GM12878 (cell line): ENCODE measurements around the gene TTF2. TPM values are rescaled to one million over a fixed set of nuclear protein-coding genes. Genes with fewer than 3 reads are reported as not detected.

Source experiments
- ATAC-seq: fragments of 200-7000 bp; cut with Tn5 transposase; 3 replicates; pipeline ENCODE4 v1.9.1; 2020; ENCODE audit warnings: mild to moderate bottlenecking, moderate library complexity
- BruUV-seq: library from RNA; stranded (reverse); fragments of 400-500 nt; replicated peaks from 2 replicates; lab custom pipeline; 2021; lab: Mats Ljungman, UMichigan
- CTCF ChIA-PET: fragments of 300-600 bp; sonication (Branson Sonifier 250); formaldehyde crosslinking; extraction: SDS; loops from one replicate; lab custom pipeline; 2021; ENCODE audit warnings: inconsistent platforms; lab: Yijun Ruan, JAX
- POLR2A ChIA-PET: fragments of 350-600 bp; formaldehyde crosslinking; extraction: SDS; loops from one replicate; lab custom pipeline; 2021; ENCODE audit warnings: inconsistent platforms; lab: Charles Lee
- RAD21 ChIA-PET: fragments of 300-600 bp; sonication (Branson Sonifier 250); formaldehyde crosslinking; loops from one replicate; lab custom pipeline; 2023; ENCODE audit warnings: antibody characterized with exemption; ENCODE audit not compliant: unreplicated experiment; lab: Charles Lee
- SMC1A ChIA-PET: fragments of 300-600 bp; sonication (Branson Sonifier 250); formaldehyde crosslinking; loops from one replicate; lab custom pipeline; 2023; ENCODE audit not compliant: unreplicated experiment, uncharacterized antibody; lab: Charles Lee
- DNase-seq: peaks from one replicate; pipeline ENCODE4 v3.0.0-alpha.2; 2011; ENCODE audit warnings: low read depth, low spot score
- FAIRE-seq: peaks from 3 replicates; lab custom pipeline; 2011; peaks lifted over from hg19 to GRCh38; lab: Jason Lieb, UNC
- H2AFZ ChIP-seq: 2 replicates; pipeline ENCODE4 v1.6.0; 2011; ENCODE audit warnings: low read depth, low read length, control low read depth; ENCODE audit not compliant: control insufficient read depth
- H3K27ac ChIP-seq: 2 replicates; pipeline ENCODE4 v1.5.1; 2011; ENCODE audit warnings: control low read depth; ENCODE audit not compliant: control insufficient read depth, insufficient read depth
- H3K27me3 ChIP-seq, 2 experiments: replicated peaks in 1 of 2; 2 replicates each; pipeline versions ENCODE4 v1.6.0 to v1.6.1; 2011; ENCODE audit warnings: low read length in 1 of 2; ENCODE audit not compliant: control insufficient read depth in 2 of 2, insufficient read depth in 2 of 2
- H3K36me3 ChIP-seq, 2 experiments: 2 replicates each; pipeline ENCODE4 v1.5.1; 2011; ENCODE audit warnings: low read length in 1 of 2; ENCODE audit not compliant: control insufficient read depth in 2 of 2, insufficient read depth in 2 of 2
- H3K4me1 ChIP-seq: 2 replicates; pipeline ENCODE4 v1.6.1; 2011; ENCODE audit warnings: mild to moderate bottlenecking, low read length, moderate library complexity, mixed read lengths; ENCODE audit not compliant: control insufficient read depth, insufficient read depth
- H3K4me2 ChIP-seq: 2 replicates; pipeline ENCODE4 v1.6.0; 2011; ENCODE audit warnings: control low read depth; ENCODE audit not compliant: control insufficient read depth, insufficient read depth
- H3K4me3 ChIP-seq: fragments of 200-600 bp; sonication (generic); 2 replicates; pipeline ENCODE4 v1.5.1; 2016
- H3K79me2 ChIP-seq: 2 replicates; pipeline ENCODE4 v1.6.0; 2011; ENCODE audit warnings: low read length; ENCODE audit not compliant: control insufficient read depth, insufficient read depth
- H3K9ac ChIP-seq: 2 replicates; pipeline ENCODE4 v1.8.0; 2011; ENCODE audit warnings: low read length, control low read depth, mixed read lengths; ENCODE audit not compliant: control insufficient read depth, insufficient read depth
- H3K9me3 ChIP-seq: replicated peaks from 3 replicates; pipeline ENCODE4 v1.5.1; 2011; ENCODE audit warnings: mild to moderate bottlenecking, low read length; ENCODE audit not compliant: control insufficient read depth, insufficient read depth
- H4K20me1 ChIP-seq: 2 replicates; pipeline ENCODE4 v1.6.0; 2011; ENCODE audit not compliant: control insufficient read depth, insufficient read depth
- ASH2L ChIP-seq: fragments of 300-600, 200-600 bp; sonication (generic); IDR thresholded peaks from 2 replicates; pipeline ENCODE4 v1.6.1; 2017; ENCODE audit warnings: low read depth, mild to moderate bottlenecking, borderline replicate concordance
- BHLHE40 ChIP-seq, 2 experiments: fragments of 450-650 bp in 1 of 2; IDR thresholded peaks; 2 replicates each; pipeline ENCODE4 v1.6.1; 2011 to 2017; ENCODE audit warnings: low read depth in 2 of 2, borderline replicate concordance in 1 of 2, improper control_type of control experiment in 1 of 2, low read length in 1 of 2, mild to moderate bottlenecking in 1 of 2
- E4F1 ChIP-seq: fragments of 450-650 bp; IDR thresholded peaks from 2 replicates; pipeline ENCODE4 v1.6.1; 2018; ENCODE audit warnings: borderline replicate concordance, mild to moderate bottlenecking; ENCODE audit not compliant: partially characterized antibody
- GABPA ChIP-seq: IDR thresholded peaks from 2 replicates; pipeline ENCODE4 v1.6.1; 2014; ENCODE audit warnings: antibody characterized with exemption, low read depth, mild to moderate bottlenecking, inconsistent platforms
- HSF1 ChIP-seq: fragments of 150-350 bp; IDR thresholded peaks from 2 replicates; pipeline ENCODE4 v1.6.1; 2014; ENCODE audit warnings: mild to moderate bottlenecking, low read depth, low read length
- IRF3 ChIP-seq: fragments of 450-650 bp; IDR thresholded peaks from 2 replicates; pipeline ENCODE4 v1.6.1; 2014; ENCODE audit warnings: mild to moderate bottlenecking
- RCOR1 ChIP-seq: conservative IDR thresholded peaks from 2 replicates; pipeline ENCODE4 v1.6.1; 2012; ENCODE audit warnings: low read depth, low read length, improper control_type of control experiment
- RELA ChIP-seq: fragments of 450-650 bp; IDR thresholded peaks from 2 replicates; pipeline ENCODE4 v1.8.0; 2014; ENCODE audit warnings: borderline replicate concordance; ENCODE audit not compliant: partially characterized antibody
- SIX5 ChIP-seq: IDR thresholded peaks from 2 replicates; pipeline ENCODE4 v1.6.1; 2011; ENCODE audit warnings: mild to moderate bottlenecking, low read depth, low read length, moderate library complexity; ENCODE audit not compliant: severe bottlenecking
- SMC3 ChIP-seq: IDR thresholded peaks from 2 replicates; pipeline ENCODE4 v1.6.1; 2011; ENCODE audit warnings: low read length, improper control_type of control experiment, borderline replicate concordance
- YY1 ChIP-seq: IDR thresholded peaks from 2 replicates; pipeline ENCODE4 v1.6.1; 2011; ENCODE audit warnings: low read depth, mild to moderate bottlenecking, low read length
- ZBED1 ChIP-seq: IDR thresholded peaks from 2 replicates; pipeline ENCODE4 v1.6.1; 2016; ENCODE audit warnings: borderline replicate concordance
- WGBS: methylation state at CpG from one replicate; pipeline ENCODE4 v1.1.6; 2016; ENCODE audit warnings: low lambda C conversion rate; ENCODE audit not compliant: insufficient replicate concordance, insufficient coverage; ENCODE audit errors: missing lambda C conversion rate; 5-methylcytosine and 5-hydroxymethylcytosine counted together
- in situ Hi-C: fragments of 300-500 bp; cut with MboI; formaldehyde crosslinking; loops from 9 replicates; pipeline ENCODE4 v1.14.3; 2018; ENCODE audit warnings: mixed read lengths
- intact Hi-C: fragments of 100-400 bp; cut with micrococcal nuclease; formaldehyde crosslinking; loops from one replicate; pipeline ENCODE4 v1.14.2; 2022; ENCODE audit not compliant: unreplicated experiment
- polyA plus RNA-seq, 11 experiments: library from polyadenylated mRNA; depleted of rRNA in 4 of 11; unstranded in 6 of 11; stranded (reverse) in 5 of 11; fragments of >200 nt; fragmentation: Nextera tagmentation in 4 of 11; fragmentation: Illumina TruSeq in 1 of 11; extraction: Ambion mirVana in 4 of 11; extraction: Trizol in 1 of 11; gene quantifications; 1 replicate in 1 of 11; 2 replicates in 10 of 11; pipeline versions ENCODE4 v1.2.1 to v1.2.3, GENCODE V29; 2011 to 2016; ENCODE audit warnings: inconsistent platforms in 2 of 11, missing spikeins in 2 of 11, low read depth in 1 of 11
- total RNA-seq, 4 experiments: library from RNA; depleted of rRNA in 3 of 4; stranded (reverse); fragments of >200 nt in 3 of 4; fragmentation: Illumina TruSeq in 1 of 4; extraction: Trizol in 1 of 4; gene quantifications; 2 replicates each; pipeline versions ENCODE4 v1.2.1 to v1.2.3, GENCODE V29; 2013 to 2021

The TTF2 gene
- total and polyA plus RNA-seq, 10 of the 15 experiments (the other 5 are each of a cell fraction or from before 2014, with no cell fraction given): 17.7 to 134 (median 78.2) TPM

- BruUV-seq: no TSS peak
- DNase-seq (no peak), FAIRE-seq (no peak), ATAC-seq (no peak)
- H3K9ac ChIP-seq: no peak overlapping the region
- no peak overlapping the region for H3K4me3 ChIP-seq
- CTCF ChIA-PET: interaction anchor here (0.8 to 1.8 kb wide), 3 partner anchors 21 to 322 kb away, joined by 3 to 8 read pairs (median 4); no protein-coding TSS in a partner anchor
- WGBS: 95% methylated on average over 2 of the region's 2 CpGs
- TF ChIP-seq ASH2L (no peak), ZBED1 (no peak), RELA (no peak), SIX5 (no peak), HSF1 (no peak), E4F1 (no peak), SMC3 (no peak), YY1 (no peak), BHLHE40 (IDR thresholded peaks at IDR 0.05; ENCODE audit: borderline replicate concordance in 1 of 2, low read depth in 2 of 2, low read length in 1 of 2) (no peak), RCOR1 (no peak), GABPA (no peak), IRF3 (no peak)
- RAD21 ChIA-PET: no interaction called here
- no peak overlapping the region for H3K27ac ChIP-seq
- SMC1A ChIA-PET: interaction anchor here (0.6 to 1.9 kb wide), 7 partner anchors 15 to 321 kb away, joined by 3 to 5 read pairs (median 3); no protein-coding TSS in a partner anchor
- in situ Hi-C loops: no loop called here
- no peaks in the 10 kb centered on the region for H4K20me1 ChIP-seq
- no peaks in the 10 kb centered on the region for H3K27me3 ChIP-seq
- no peaks in the 10 kb centered on the region for H3K79me2 ChIP-seq
- no peaks in the 10 kb centered on the region for H3K9me3 ChIP-seq
- H3K4me1 ChIP-seq: peaks cover 9% of the 10 kb centered on the region
- no peak overlapping the region for H2AFZ ChIP-seq
- intact Hi-C loops: no loop called here
- no peak overlapping the region for H3K4me2 ChIP-seq
- POLR2A ChIA-PET: no interaction called here
- no peaks in the 10 kb centered on the region for H3K36me3 ChIP-seq
Observed at GRCh38 chr1:117047271-117047670, 12.9 kb upstream of the TTF2 start.
